ENCODE measurements around the gene TRIM62. TPM values are rescaled to one million over a fixed set of nuclear protein-coding genes. Genes with fewer than 3 reads are reported as not detected.

The TRIM62 gene
- total and polyA plus RNA-seq, 4 donors, result 0.60 to 1.3 (median 1.1) TPM

GRCh38 chr1:33120436-33121231, 61.2 kb downstream of the TRIM62 start:
- no peak overlapping the region for H3K4me3 ChIP-seq (ENCODE audit: low read depth in 1 of 3, low read length in 3 of 3)
- H3K9me3 ChIP-seq (ENCODE audit: control insufficient read depth in 4 of 4, low read length in 3 of 4), result no peaks in the 10 kb centered on the region
- no peaks in the 10 kb centered on the region for H3K4me1 ChIP-seq (ENCODE audit: control insufficient read depth in 4 of 4, insufficient read depth in 4 of 4, low read length in 3 of 4)
- H3K27me3 ChIP-seq (ENCODE audit: control insufficient read depth in 4 of 4, insufficient read depth in 4 of 4, low read length in 3 of 4), result no peaks in the 10 kb centered on the region
- H3K9ac ChIP-seq (ENCODE audit: low read depth in 1 of 2, low read length in 2 of 2), result no peak overlapping the region
- WGBS, result 95% methylated on average over 8 of the region's 8 CpGs
- H3K27ac ChIP-seq (ENCODE audit: low read depth in 1 of 2, low read length in 2 of 2), result no peak overlapping the region
- TF ChIP-seq HNF4G (IDR thresholded peaks at IDR 0.05) (no peak), YY1 (IDR thresholded peaks at IDR 0.05) (no peak), FOXA2 (IDR thresholded peaks at IDR 0.05) (no peak), FOXA1 (IDR thresholded peaks at IDR 0.05) (no peak), RXRA (IDR thresholded peaks at IDR 0.05) (no peak), MAX (IDR thresholded peaks at IDR 0.05) (no peak), GABPA (IDR thresholded peaks at IDR 0.05 in 1 of 2, conservative IDR thresholded peaks at IDR 0.05 in 1 of 2) (no peak)
- peak; percentile 28 for DNase-seq (ENCODE audit: low spot score)
- no peaks in the 10 kb centered on the region for H3K36me3 ChIP-seq (ENCODE audit: control insufficient read depth in 4 of 4, insufficient read depth in 3 of 4, low read depth in 1 of 4, low read length in 3 of 4)

GRCh38 chr1:33119532-33120217, 62.2 kb downstream of the TRIM62 start:
- Histone ChIP-seq H3K4me3 (ENCODE audit: low read depth in 1 of 3, low read length in 3 of 3) (no peak overlapping the region), H3K36me3 (ENCODE audit: control insufficient read depth in 4 of 4, insufficient read depth in 3 of 4, low read depth in 1 of 4, low read length in 3 of 4) (no peaks in the 10 kb centered on the region), H3K27ac (ENCODE audit: low read depth in 1 of 2, low read length in 2 of 2) (no peak overlapping the region), H3K27me3 (ENCODE audit: control insufficient read depth in 4 of 4, insufficient read depth in 4 of 4, low read length in 3 of 4) (no peaks in the 10 kb centered on the region), H3K9me3 (ENCODE audit: control insufficient read depth in 4 of 4, low read length in 3 of 4) (no peaks in the 10 kb centered on the region), H3K9ac (ENCODE audit: low read depth in 1 of 2, low read length in 2 of 2) (no peak overlapping the region), H3K4me1 (ENCODE audit: control insufficient read depth in 4 of 4, insufficient read depth in 4 of 4, low read length in 3 of 4) (no peaks in the 10 kb centered on the region)
- DNase-seq (ENCODE audit: low spot score), result peak; percentile 4
- 62% methylated on average over 16 of the region's 16 CpGs for WGBS
- TF ChIP-seq HNF4G (IDR thresholded peaks at IDR 0.05), result no peak
- no peak for TF ChIP-seq MAX (IDR thresholded peaks at IDR 0.05)
- TF ChIP-seq ATF3 (IDR thresholded peaks at IDR 0.05), result no peak
- TF ChIP-seq SP1 (IDR thresholded peaks at IDR 0.05), result no peak
- no peak for TF ChIP-seq NR2F2 (IDR thresholded peaks at IDR 0.05)
- no peak for TF ChIP-seq GABPA (IDR thresholded peaks at IDR 0.05 in 1 of 2, conservative IDR thresholded peaks at IDR 0.05 in 1 of 2)
- TF ChIP-seq JUND (IDR thresholded peaks at IDR 0.05), result no peak
- no peak for TF ChIP-seq RXRA (IDR thresholded peaks at IDR 0.05)
- TF ChIP-seq, protein P1, sequence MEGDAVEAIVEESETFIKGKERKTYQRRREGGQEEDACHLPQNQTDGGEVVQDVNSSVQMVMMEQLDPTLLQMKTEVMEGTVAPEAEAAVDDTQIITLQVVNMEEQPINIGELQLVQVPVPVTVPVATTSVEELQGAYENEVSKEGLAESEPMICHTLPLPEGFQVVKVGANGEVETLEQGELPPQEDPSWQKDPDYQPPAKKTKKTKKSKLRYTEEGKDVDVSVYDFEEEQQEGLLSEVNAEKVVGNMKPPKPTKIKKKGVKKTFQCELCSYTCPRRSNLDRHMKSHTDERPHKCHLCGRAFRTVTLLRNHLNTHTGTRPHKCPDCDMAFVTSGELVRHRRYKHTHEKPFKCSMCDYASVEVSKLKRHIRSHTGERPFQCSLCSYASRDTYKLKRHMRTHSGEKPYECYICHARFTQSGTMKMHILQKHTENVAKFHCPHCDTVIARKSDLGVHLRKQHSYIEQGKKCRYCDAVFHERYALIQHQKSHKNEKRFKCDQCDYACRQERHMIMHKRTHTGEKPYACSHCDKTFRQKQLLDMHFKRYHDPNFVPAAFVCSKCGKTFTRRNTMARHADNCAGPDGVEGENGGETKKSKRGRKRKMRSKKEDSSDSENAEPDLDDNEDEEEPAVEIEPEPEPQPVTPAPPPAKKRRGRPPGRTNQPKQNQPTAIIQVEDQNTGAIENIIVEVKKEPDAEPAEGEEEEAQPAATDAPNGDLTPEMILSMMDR (IDR thresholded peaks at IDR 0.05; ENCODE audit: low read depth, low read length, missing input control), result no peak

DNA sequence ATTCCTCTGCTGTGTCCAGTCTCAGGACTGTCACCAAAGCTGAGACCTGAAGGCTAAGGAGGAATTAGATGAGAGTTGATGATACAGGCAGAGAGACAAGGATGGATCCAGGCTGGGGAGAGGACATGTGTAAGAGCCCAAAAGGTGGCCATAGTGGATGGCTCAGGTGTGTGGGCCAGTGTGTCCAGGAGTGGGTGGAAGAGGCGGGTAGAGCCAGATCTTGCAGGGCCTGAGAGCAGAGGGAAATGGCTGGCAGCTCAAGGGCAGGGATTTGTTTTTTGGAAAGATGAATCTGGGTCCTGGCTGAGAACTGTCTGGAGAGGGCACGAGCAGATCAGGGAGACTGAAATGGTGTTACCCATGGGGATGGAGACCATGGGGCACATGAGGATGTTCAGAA, 62.8 kb downstream of the TRIM62 start:
- H3K4me3 ChIP-seq (ENCODE audit: low read depth in 1 of 3, low read length in 3 of 3), result no peak overlapping the region
- no peaks in the 10 kb centered on the region for H3K4me1 ChIP-seq (ENCODE audit: control insufficient read depth in 4 of 4, insufficient read depth in 4 of 4, low read length in 3 of 4)
- no peaks in the 10 kb centered on the region for H3K9me3 ChIP-seq (ENCODE audit: control insufficient read depth in 4 of 4, low read length in 3 of 4)
- no peaks in the 10 kb centered on the region for H3K36me3 ChIP-seq (ENCODE audit: control insufficient read depth in 4 of 4, insufficient read depth in 3 of 4, low read depth in 1 of 4, low read length in 3 of 4)
- H3K9ac ChIP-seq (ENCODE audit: low read depth in 1 of 2, low read length in 2 of 2), result no peak overlapping the region
- peak; percentile 20 for DNase-seq (ENCODE audit: low spot score)
- no peak overlapping the region for H3K27ac ChIP-seq (ENCODE audit: low read depth in 1 of 2, low read length in 2 of 2)
- WGBS, result 87% methylated on average over 2 of the region's 2 CpGs
- H3K27me3 ChIP-seq (ENCODE audit: control insufficient read depth in 4 of 4, insufficient read depth in 4 of 4, low read length in 3 of 4), result no peaks in the 10 kb centered on the region
- TF ChIP-seq REST (IDR thresholded peaks at IDR 0.05) (no peak), GABPA (IDR thresholded peaks at IDR 0.05 in 1 of 2, conservative IDR thresholded peaks at IDR 0.05 in 1 of 2) (no peak), YY1 (IDR thresholded peaks at IDR 0.05) (no peak), ATF3 (IDR thresholded peaks at IDR 0.05) (no peak), RAD21 (IDR thresholded peaks at IDR 0.05) (no peak), TAF1 (conservative IDR thresholded peaks at IDR 0.05) (no peak), RXRA (IDR thresholded peaks at IDR 0.05) (no peak), SP1 (IDR thresholded peaks at IDR 0.05) (no peak), HNF4G (IDR thresholded peaks at IDR 0.05) (no peak), EGR1 (IDR thresholded peaks at IDR 0.05; ENCODE audit: low read depth in 2 of 2) (no peak), NR2F2 (IDR thresholded peaks at IDR 0.05) (no peak), FOXA1 (IDR thresholded peaks at IDR 0.05) (no peak)
- TF ChIP-seq, protein P1 (IDR thresholded peaks at IDR 0.05; ENCODE audit: low read depth, low read length, missing input control), result no peak
